Heart left ventricle (tissue), 13 donors: ENCODE data around the gene RFT1.

Experiments
- CTCF ChIP-seq, 12 donors: fragments of 200-600 bp; sonication (generic) in 4 of 12; IDR thresholded peaks; one replicate each; pipeline versions ENCODE4 v1.5.0 to v1.8.0; 2018 to 2022; ENCODE audit warnings: antibody characterized with exemption in 12 of 12, mild to moderate bottlenecking in 5 of 12
- POLR2A ChIP-seq, 2 donors: fragments of 450-650 bp; IDR thresholded peaks; one replicate each; pipeline ENCODE4 v1.6.1; 2017; ENCODE audit warnings: antibody characterized with exemption in 2 of 2, mild to moderate bottlenecking in 2 of 2, moderate library complexity in 2 of 2
- donor health status: ischemic (EF 13 %, LVEDD 7.1; RV severe dilation, severe dysfunction).
- donor health status: DM: no; HTN: yes; CAD: no.
- donor health status: DM: no; HTN: no; CAD: no.
- donor health status: ischemic (EF 25% LVEDD 6.9; RV normal size, moderate dysfunction).
- donor health status: ischemic (EF 25% LVEDD 5.7; RV mildly dilated, moderate dysfunction).
- donor health status: ischemic (EF 35%, LVEDD 5.7; RV mildly dilated, moderate dysfunction).
- donor health status: nonischemic (EF 11% LVEDD 7.7; RV severe dilation, severe dysfunction).
- donor health status: DM: yes; HTN: yes; CAD: no.
- donor health status: PGD.
- donor health status: ischemic (EF 29% LVEDD 5.4; RV normal size, mild dysfunction).
- donor health status: nonischemic (EF 23%, LVEDD 6.1; RV moderate dilation, normal function).

GRCh38 chr3:53122255-53122932, 7.8 kb downstream of the RFT1 start:
- no peak for TF ChIP-seq CTCF (IDR thresholded peaks at IDR 0.05)
- no peak for TF ChIP-seq POLR2A (IDR thresholded peaks at IDR 0.05)
